ENCODE data around the gene OSBPL5. TPM values are rescaled to one million over a fixed set of nuclear protein-coding genes. Genes with fewer than 3 reads are reported as not detected.
A peak's percentile ranks its signal among the peaks of the same experiment; 100 is the strongest.

Gene OSBPL5
- polyA plus RNA-seq, 3 donors = 3.1 to 30.3 (median 6.8) TPM

DNA sequence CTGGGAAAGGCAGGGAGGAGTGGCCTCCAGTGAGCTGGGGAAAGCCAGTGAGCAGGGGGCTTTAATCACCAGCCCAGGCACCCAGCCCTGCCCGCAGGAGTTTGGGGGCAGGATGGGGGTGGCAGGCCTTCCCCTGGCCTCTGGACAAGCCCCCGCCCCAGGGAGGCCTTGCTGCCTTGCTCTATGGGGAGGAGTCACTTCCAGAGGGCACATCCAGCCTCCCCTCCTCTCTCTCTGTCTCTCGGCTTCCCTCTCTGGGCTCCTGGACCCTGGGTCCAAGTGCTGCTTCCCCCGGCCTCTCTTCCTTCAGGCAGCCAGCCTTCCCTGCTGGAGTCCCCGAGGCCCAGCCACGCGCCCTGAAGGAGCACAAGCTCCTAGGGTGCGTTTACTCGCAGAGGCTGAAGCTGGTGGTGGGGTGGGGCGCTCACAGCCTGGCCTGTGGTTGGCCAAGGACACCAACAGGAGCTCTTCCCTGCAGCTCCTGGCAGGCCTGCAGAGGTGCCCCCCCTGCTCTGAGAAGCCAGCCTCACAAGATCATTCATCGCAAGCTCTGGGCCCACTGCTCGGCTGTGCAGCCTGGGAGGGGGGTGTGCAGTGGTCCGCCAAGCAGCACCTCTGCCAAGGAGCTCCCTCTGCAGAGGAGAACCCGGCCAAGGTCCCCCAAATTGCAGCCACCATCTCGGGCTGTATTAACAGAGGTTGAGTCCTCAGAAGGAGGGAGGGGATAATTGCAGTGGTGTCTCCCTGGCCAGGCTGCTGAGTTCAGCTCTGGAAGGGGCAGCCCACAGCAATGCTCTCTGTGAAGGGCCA lies 25.4 kb downstream of the OSBPL5 start:
- Histone ChIP-seq H3K4me2 (replicated peaks; ENCODE audit: extremely low read depth, low read length, poor library complexity, severe bottlenecking) (no peak overlapping the region), H2AFZ (ENCODE audit: insufficient read depth, low read depth, low read length, poor library complexity, severe bottlenecking) (no peak overlapping the region), H3K79me2 (ENCODE audit: insufficient read depth, low read length) (peaks cover 94% of the 10 kb centered on the region), H3K36me3 (replicated peaks in 1 of 2; ENCODE audit: control insufficient read depth in 1 of 2, insufficient read depth in 2 of 2, low read length in 2 of 2) (no peaks in the 10 kb centered on the region), H3K9me3 (replicated peaks in 1 of 2; ENCODE audit: control insufficient read depth in 1 of 2, insufficient read depth in 1 of 2, low read length in 2 of 2) (no peaks in the 10 kb centered on the region), H3K4me1 (ENCODE audit: control insufficient read depth in 1 of 2, insufficient read depth in 2 of 2, low read length in 2 of 2) (peaks cover 37 to 69% of the 10 kb centered on the region in 2 donors), H3K9ac (ENCODE audit: insufficient read depth, low read length, poor library complexity, severe bottlenecking) (peak overlapping the region; percentile 27), H3K4me3 (replicated peaks in 1 of 3; ENCODE audit: low read depth in 2 of 3, low read length in 3 of 3) (no peak overlapping the region), H3K27ac (ENCODE audit: low read depth in 1 of 2, low read length in 2 of 2) (no peak overlapping the region), H4K20me1 (ENCODE audit: insufficient read depth, low read length) (peaks cover 97% of the 10 kb centered on the region), H3K27me3 (ENCODE audit: control insufficient read depth in 2 of 2, insufficient read depth in 2 of 2, low read length in 2 of 2) (no peaks in the 10 kb centered on the region)
- TF ChIP-seq, protein P1, sequence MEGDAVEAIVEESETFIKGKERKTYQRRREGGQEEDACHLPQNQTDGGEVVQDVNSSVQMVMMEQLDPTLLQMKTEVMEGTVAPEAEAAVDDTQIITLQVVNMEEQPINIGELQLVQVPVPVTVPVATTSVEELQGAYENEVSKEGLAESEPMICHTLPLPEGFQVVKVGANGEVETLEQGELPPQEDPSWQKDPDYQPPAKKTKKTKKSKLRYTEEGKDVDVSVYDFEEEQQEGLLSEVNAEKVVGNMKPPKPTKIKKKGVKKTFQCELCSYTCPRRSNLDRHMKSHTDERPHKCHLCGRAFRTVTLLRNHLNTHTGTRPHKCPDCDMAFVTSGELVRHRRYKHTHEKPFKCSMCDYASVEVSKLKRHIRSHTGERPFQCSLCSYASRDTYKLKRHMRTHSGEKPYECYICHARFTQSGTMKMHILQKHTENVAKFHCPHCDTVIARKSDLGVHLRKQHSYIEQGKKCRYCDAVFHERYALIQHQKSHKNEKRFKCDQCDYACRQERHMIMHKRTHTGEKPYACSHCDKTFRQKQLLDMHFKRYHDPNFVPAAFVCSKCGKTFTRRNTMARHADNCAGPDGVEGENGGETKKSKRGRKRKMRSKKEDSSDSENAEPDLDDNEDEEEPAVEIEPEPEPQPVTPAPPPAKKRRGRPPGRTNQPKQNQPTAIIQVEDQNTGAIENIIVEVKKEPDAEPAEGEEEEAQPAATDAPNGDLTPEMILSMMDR (IDR thresholded peaks at IDR 0.05) = no peak
- Mint-ChIP-seq H3K36me3 (peaks cover 3 to 29% of the 10 kb centered on the region in 2 donors), H3K4me1 (peaks cover 56% of the 10 kb centered on the region), H3K9me3 (no peaks in the 10 kb centered on the region), H3K27me3 (ENCODE audit: low read depth in 3 of 3) (peaks cover 0 to 2% (median 2%) of the 10 kb centered on the region in 3 donors), H3K4me3 (no peak overlapping the region), H3K27ac (no peak overlapping the region)
- intact Hi-C loops (cut with micrococcal nuclease) = no loop called here
- DNase-seq = no peak
- WGBS (ENCODE audit: insufficient coverage) = 70% methylated on average over 8 of the region's 15 CpGs

DNA sequence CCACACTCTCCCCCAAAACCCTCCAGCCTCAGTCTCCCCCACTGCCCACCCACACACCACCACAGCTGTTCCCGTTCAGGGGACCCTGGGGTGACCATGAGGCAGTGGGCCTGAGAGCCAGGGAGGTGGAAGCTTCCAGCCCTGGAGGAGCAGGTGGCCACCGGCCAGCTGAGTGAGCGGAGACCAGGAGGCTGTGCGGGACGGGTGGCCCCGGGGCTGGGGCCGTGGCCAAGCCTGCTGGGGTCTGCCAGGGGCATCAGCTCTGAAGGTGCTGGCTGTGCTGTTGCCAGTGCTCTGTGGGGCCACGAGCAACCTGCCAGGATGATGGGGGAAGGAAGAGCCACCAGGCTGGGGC lies 26.0 kb downstream of the OSBPL5 start:
- H3K4me1 ChIP-seq (ENCODE audit: control insufficient read depth in 1 of 2, insufficient read depth in 2 of 2, low read length in 2 of 2) = peaks cover 43 to 76% of the 10 kb centered on the region in 2 donors
- no peak overlapping the region for H3K4me3 ChIP-seq (replicated peaks in 1 of 3; ENCODE audit: low read depth in 2 of 3, low read length in 3 of 3)
- H3K4me3 Mint-ChIP-seq = no peak overlapping the region
- H3K79me2 ChIP-seq (ENCODE audit: insufficient read depth, low read length) = peaks cover 94% of the 10 kb centered on the region
- no peak overlapping the region for H3K27ac Mint-ChIP-seq
- TF ChIP-seq, protein P1 (IDR thresholded peaks at IDR 0.05) = no peak
- H3K4me1 Mint-ChIP-seq = peaks cover 59% of the 10 kb centered on the region
- H3K36me3 Mint-ChIP-seq = peaks cover 3 to 26% of the 10 kb centered on the region in 2 donors
- H2AFZ ChIP-seq (ENCODE audit: insufficient read depth, low read depth, low read length, poor library complexity, severe bottlenecking) = no peak overlapping the region
- intact Hi-C loops (cut with micrococcal nuclease) = no loop called here
- H3K9me3 ChIP-seq (replicated peaks in 1 of 2; ENCODE audit: control insufficient read depth in 1 of 2, insufficient read depth in 1 of 2, low read length in 2 of 2) = no peaks in the 10 kb centered on the region
- no peak for DNase-seq
- no peaks in the 10 kb centered on the region for H3K27me3 ChIP-seq (ENCODE audit: control insufficient read depth in 2 of 2, insufficient read depth in 2 of 2, low read length in 2 of 2)
- peaks cover 0 to 2% (median 2%) of the 10 kb centered on the region in 3 donors for H3K27me3 Mint-ChIP-seq (ENCODE audit: low read depth in 3 of 3)
- H3K4me2 ChIP-seq (replicated peaks; ENCODE audit: extremely low read depth, low read length, poor library complexity, severe bottlenecking) = no peak overlapping the region
- peak overlapping the region; percentile 27 for H3K9ac ChIP-seq (ENCODE audit: insufficient read depth, low read length, poor library complexity, severe bottlenecking)
- H4K20me1 ChIP-seq (ENCODE audit: insufficient read depth, low read length) = peaks cover 97% of the 10 kb centered on the region
- H3K36me3 ChIP-seq (replicated peaks in 1 of 2; ENCODE audit: control insufficient read depth in 1 of 2, insufficient read depth in 2 of 2, low read length in 2 of 2) = no peaks in the 10 kb centered on the region
- 82% methylated on average over 8 of the region's 8 CpGs for WGBS (ENCODE audit: insufficient coverage)
- no peak overlapping the region for H3K27ac ChIP-seq (ENCODE audit: low read depth in 1 of 2, low read length in 2 of 2)
- H3K9me3 Mint-ChIP-seq = peaks cover 0 to 2% (median 0%) of the 10 kb centered on the region in 7 donors
